Measurements from ENCODE around the gene PCNT. TPM values are rescaled to one million over a fixed set of nuclear protein-coding genes. Genes with fewer than 3 reads are reported as not detected.
A peak's percentile ranks its signal among the peaks of the same experiment; 100 is the strongest.

Gene PCNT
- total and polyA plus RNA-seq, 10 of the 15 experiments (the other 5 are each of a cell fraction or from before 2014, with no cell fraction given) = 2.9 to 39.6 (median 20.5) TPM

- no peak for TF ChIP-seq HSF1 (IDR thresholded peaks at IDR 0.05; ENCODE audit: low read depth, low read length)
- TF ChIP-seq WRNIP1 (IDR thresholded peaks at IDR 0.05; ENCODE audit: borderline replicate concordance, low read depth, low read length) = no peak
- TF ChIP-seq, protein P1, sequence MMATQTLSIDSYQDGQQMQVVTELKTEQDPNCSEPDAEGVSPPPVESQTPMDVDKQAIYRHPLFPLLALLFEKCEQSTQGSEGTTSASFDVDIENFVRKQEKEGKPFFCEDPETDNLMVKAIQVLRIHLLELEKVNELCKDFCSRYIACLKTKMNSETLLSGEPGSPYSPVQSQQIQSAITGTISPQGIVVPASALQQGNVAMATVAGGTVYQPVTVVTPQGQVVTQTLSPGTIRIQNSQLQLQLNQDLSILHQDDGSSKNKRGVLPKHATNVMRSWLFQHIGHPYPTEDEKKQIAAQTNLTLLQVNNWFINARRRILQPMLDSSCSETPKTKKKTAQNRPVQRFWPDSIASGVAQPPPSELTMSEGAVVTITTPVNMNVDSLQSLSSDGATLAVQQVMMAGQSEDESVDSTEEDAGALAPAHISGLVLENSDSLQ (IDR thresholded peaks at IDR 0.05) = no peak
- no peak for TF ChIP-seq NFXL1 (IDR thresholded peaks at IDR 0.05; ENCODE audit: borderline replicate concordance)
- no peak for TF ChIP-seq EZH2 (IDR thresholded peaks at IDR 0.05; ENCODE audit: borderline replicate concordance, control insufficient read depth, low read depth, low read length)
- TF ChIP-seq HCFC1 (IDR thresholded peaks at IDR 0.05; ENCODE audit: low read length) = no peak
Observed at GRCh38 chr21:46410516-46410915, 86.6 kb downstream of the PCNT start (continued).

- ATAC-seq (no peak), DNase-seq (ENCODE audit: low read depth, low spot score) (no peak), FAIRE-seq (no peak)
- Histone ChIP-seq H3K9ac (ENCODE audit: control insufficient read depth, insufficient read depth, low read length) (no peak overlapping the region), H3K36me3 (ENCODE audit: control insufficient read depth in 2 of 2, insufficient read depth in 2 of 2, low read length in 1 of 2) (peaks cover 3 to 11% of the 10 kb centered on the region in 2 experiments), H3K4me3 (no peak overlapping the region), H4K20me1 (ENCODE audit: control insufficient read depth, insufficient read depth) (no peaks in the 10 kb centered on the region), H3K9me3 (replicated peaks; ENCODE audit: control insufficient read depth, insufficient read depth, low read length) (no peaks in the 10 kb centered on the region), H3K79me2 (ENCODE audit: control insufficient read depth, insufficient read depth, low read length) (no peaks in the 10 kb centered on the region), H3K27ac (ENCODE audit: control insufficient read depth, insufficient read depth) (no peak overlapping the region), H2AFZ (ENCODE audit: control insufficient read depth, low read depth, low read length) (no peak overlapping the region), H3K4me2 (ENCODE audit: control insufficient read depth, insufficient read depth) (no peak overlapping the region), H3K27me3 (replicated peaks in 1 of 2; ENCODE audit: control insufficient read depth in 2 of 2, insufficient read depth in 2 of 2, low read length in 1 of 2) (no peaks in the 10 kb centered on the region), H3K4me1 (ENCODE audit: control insufficient read depth, insufficient read depth, low read length) (no peaks in the 10 kb centered on the region)
- ChIA-PET POLR2A (no interaction called here), SMC1A (ENCODE audit: uncharacterized antibody, unreplicated experiment) (no interaction called here), RAD21 (ENCODE audit: unreplicated experiment) (interaction anchor here (0.8 kb wide), 1 partner anchor 47 kb away, joined by 3 read pairs; no protein-coding TSS in a partner anchor), CTCF (no interaction called here)
- TF ChIP-seq ZBTB11 (CRISPR knock-in tag; IDR thresholded peaks at IDR 0.05) = no peak
- TF ChIP-seq ZNF274 (IDR thresholded peaks at IDR 0.05; ENCODE audit: insufficient read depth, insufficient read length) = no peak
- TF ChIP-seq, protein P1 (IDR thresholded peaks at IDR 0.05) = no peak
- no peak for TF ChIP-seq GATAD2B (conservative IDR thresholded peaks at IDR 0.05; ENCODE audit: low read depth)
- TF ChIP-seq HSF1 (IDR thresholded peaks at IDR 0.05; ENCODE audit: low read depth, low read length) = no peak
- TSS peak; percentile 82 for BruUV-seq (replicated peaks)
- WGBS (ENCODE audit: insufficient coverage, insufficient replicate concordance, low lambda C conversion rate, missing lambda C conversion rate) = 96% methylated on average over 14 of the region's 17 CpGs
- intact Hi-C loops (cut with micrococcal nuclease; ENCODE audit: unreplicated experiment) = no loop called here
- in situ Hi-C loops (cut with MboI) = no loop called here
Observed at GRCh38 chr21:46411236-46411635, 87.3 kb downstream of the PCNT start.
